Measurements from ENCODE around the gene SPATA19. TPM values are rescaled to one million over a fixed set of nuclear protein-coding genes. Genes with fewer than 3 reads are reported as not detected.

The SPATA19 gene
- total RNA-seq, 1 experiment from 2014 or later = not detected

GRCh38 chr11:133811850-133812685 lies 33.2 kb downstream of the SPATA19 start:
- no peak overlapping the region for H3K27ac ChIP-seq
- H2AFZ ChIP-seq = no peak overlapping the region
- ChIA-PET CTCF (no interaction called here), POLR2A (ENCODE audit: unreplicated experiment) (no interaction called here)
- TF ChIP-seq EZH2 (IDR thresholded peaks at IDR 0.05; ENCODE audit: low read depth) = no peak
- TF ChIP-seq CTCF (conservative IDR thresholded peaks at IDR 0.05) = no peak
- H3K4me1 ChIP-seq (replicated peaks; ENCODE audit: insufficient read depth) = no peaks in the 10 kb centered on the region
- H3K36me3 ChIP-seq (ENCODE audit: low read depth) = no peaks in the 10 kb centered on the region
- no peaks in the 10 kb centered on the region for H3K79me2 ChIP-seq (ENCODE audit: low read depth)
- no peaks in the 10 kb centered on the region for H3K9me2 ChIP-seq (ENCODE audit: insufficient read depth)
- no peak overlapping the region for H3K4me2 ChIP-seq
- intact Hi-C loops (cut with micrococcal nuclease; ENCODE audit: unreplicated experiment) = no loop called here
- H3K27me3 ChIP-seq (ENCODE audit: insufficient read depth, low read depth) = peaks cover 56% of the 10 kb centered on the region
- no peaks in the 10 kb centered on the region; the same call in 1 of the 2 replicates for H3K9me3 ChIP-seq (ENCODE audit: insufficient read depth, low read depth)
- DNase-seq = no peak
- no TSS peak for BruUV-seq (replicated peaks)
- H3F3A ChIP-seq (ENCODE audit: insufficient read depth, low read depth) = no peaks in the 10 kb centered on the region
- H3K4me3 ChIP-seq = no peak overlapping the region
- no peaks in the 10 kb centered on the region for H4K20me1 ChIP-seq (ENCODE audit: insufficient read depth)

- Histone ChIP-seq H3K27me3 (ENCODE audit: insufficient read depth, low read depth) (peaks cover 59% of the 10 kb centered on the region), H3K36me3 (ENCODE audit: low read depth) (no peaks in the 10 kb centered on the region), H3K9me3 (ENCODE audit: insufficient read depth, low read depth) (no peaks in the 10 kb centered on the region; the same call in 1 of the 2 replicates), H3K4me3 (no peak overlapping the region), H3K27ac (no peak overlapping the region), H3K79me2 (ENCODE audit: low read depth) (no peaks in the 10 kb centered on the region), H3F3A (ENCODE audit: insufficient read depth, low read depth) (no peaks in the 10 kb centered on the region), H3K4me2 (no peak overlapping the region), H3K9me2 (ENCODE audit: insufficient read depth) (no peaks in the 10 kb centered on the region), H3K4me1 (replicated peaks; ENCODE audit: insufficient read depth) (no peaks in the 10 kb centered on the region), H4K20me1 (ENCODE audit: insufficient read depth) (no peaks in the 10 kb centered on the region), H2AFZ (no peak overlapping the region)
- POLR2A ChIA-PET (ENCODE audit: unreplicated experiment) = no interaction called here
- no TSS peak for BruUV-seq (replicated peaks)
- no peak for TF ChIP-seq CTCF (conservative IDR thresholded peaks at IDR 0.05)
- no peak for TF ChIP-seq EZH2 (IDR thresholded peaks at IDR 0.05; ENCODE audit: low read depth)
- DNase-seq = no peak
- CTCF ChIA-PET = no interaction called here
- intact Hi-C loops (cut with micrococcal nuclease; ENCODE audit: unreplicated experiment) = no loop called here
These were observed 34.5 kb downstream of the SPATA19 start for GRCh38 chr11:133810766-133811165.

GRCh38 chr11:133809569-133810491 lies 35.5 kb downstream of the SPATA19 start:
- Histone ChIP-seq H3K79me2 (ENCODE audit: low read depth) (no peaks in the 10 kb centered on the region), H3K27me3 (ENCODE audit: insufficient read depth, low read depth) (peaks cover 59% of the 10 kb centered on the region), H3K4me1 (replicated peaks; ENCODE audit: insufficient read depth) (no peaks in the 10 kb centered on the region), H2AFZ (no peak overlapping the region), H3K9me3 (ENCODE audit: insufficient read depth, low read depth) (no peaks in the 10 kb centered on the region; the same call in 1 of the 2 replicates), H3K4me3 (no peak overlapping the region), H3F3A (ENCODE audit: insufficient read depth, low read depth) (no peaks in the 10 kb centered on the region), H4K20me1 (ENCODE audit: insufficient read depth) (no peaks in the 10 kb centered on the region), H3K4me2 (no peak overlapping the region), H3K36me3 (ENCODE audit: low read depth) (no peaks in the 10 kb centered on the region), H3K9me2 (ENCODE audit: insufficient read depth) (no peaks in the 10 kb centered on the region), H3K27ac (no peak overlapping the region)
- BruUV-seq (replicated peaks) = no TSS peak
- no peak for DNase-seq
- ChIA-PET POLR2A (ENCODE audit: unreplicated experiment) (no interaction called here), CTCF (no interaction called here)
- no peak for TF ChIP-seq EZH2 (IDR thresholded peaks at IDR 0.05; ENCODE audit: low read depth)
- TF ChIP-seq CTCF (conservative IDR thresholded peaks at IDR 0.05) = no peak
- intact Hi-C loops (cut with micrococcal nuclease; ENCODE audit: unreplicated experiment) = no loop called here
